HG03565 (cell line): ENCODE results near the gene ZNF442.
A peak's percentile ranks its signal among the peaks of the same experiment; 100 is the strongest.
"Not testable (repeated sequence)": the region's sequence is repeated elsewhere in the genome, so short reads cannot be mapped to it uniquely, and the experiment has no call there.

Experiments
- ATAC-seq: cut with Tn5 transposase; IDR thresholded peaks from one replicate; pipeline ENCODE4 v1.9.1; 2021; ENCODE audit warnings: mild to moderate bottlenecking, moderate library complexity; ENCODE audit not compliant: unreplicated experiment

ZNF442 gene

DNA sequence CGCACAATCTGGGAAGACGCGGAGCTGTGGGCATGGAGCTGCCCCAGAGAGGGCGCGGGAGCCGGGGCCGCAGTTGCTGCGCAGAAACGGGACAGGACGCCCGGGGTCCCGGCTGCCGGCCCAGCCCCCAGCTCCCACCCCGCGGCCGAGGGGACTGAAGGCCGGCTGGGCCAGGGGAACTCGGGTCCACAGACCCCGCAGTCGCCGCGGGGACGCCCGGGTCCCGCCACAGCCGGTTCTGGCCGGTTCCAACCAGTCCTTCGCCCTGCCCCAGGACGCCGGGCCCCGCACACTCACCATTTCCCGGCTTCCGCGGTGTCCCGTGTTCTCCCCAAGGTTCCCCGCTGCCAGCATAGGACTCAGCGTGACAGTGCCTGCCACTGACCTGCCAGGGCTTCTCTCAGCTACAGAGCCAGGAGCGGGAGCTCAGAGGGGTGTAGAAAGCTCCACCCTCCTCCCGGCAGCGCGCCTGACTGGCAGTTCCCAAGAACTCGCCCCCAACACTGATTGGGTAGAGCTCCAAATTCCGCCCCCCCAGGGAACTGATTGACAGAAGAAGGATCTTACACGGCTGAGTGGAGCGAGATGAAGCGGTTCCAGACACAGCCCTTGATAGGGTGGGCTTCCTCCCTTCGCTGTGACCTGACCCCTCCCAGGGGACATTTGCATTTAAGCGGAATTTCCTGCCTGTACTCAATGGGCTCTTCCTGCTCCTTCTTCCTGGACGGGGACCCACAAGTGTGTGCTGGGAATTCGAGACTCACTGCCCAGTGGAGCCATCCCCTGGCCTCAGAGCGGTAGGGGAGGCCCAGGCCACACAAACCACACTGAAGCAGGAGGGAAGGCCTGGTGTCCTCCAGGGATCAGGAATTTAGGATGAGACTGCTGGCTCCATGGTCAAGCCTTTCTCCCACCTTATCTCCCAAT lies at the start of gene ZNF442:
Gene ZNF442 (minus strand): TSS at position 448 of the 927 bp plus-strand sequence. CDS start 2,052 bp downstream, outside the sequence.
- peak; percentile 79 for ATAC-seq

DNA sequence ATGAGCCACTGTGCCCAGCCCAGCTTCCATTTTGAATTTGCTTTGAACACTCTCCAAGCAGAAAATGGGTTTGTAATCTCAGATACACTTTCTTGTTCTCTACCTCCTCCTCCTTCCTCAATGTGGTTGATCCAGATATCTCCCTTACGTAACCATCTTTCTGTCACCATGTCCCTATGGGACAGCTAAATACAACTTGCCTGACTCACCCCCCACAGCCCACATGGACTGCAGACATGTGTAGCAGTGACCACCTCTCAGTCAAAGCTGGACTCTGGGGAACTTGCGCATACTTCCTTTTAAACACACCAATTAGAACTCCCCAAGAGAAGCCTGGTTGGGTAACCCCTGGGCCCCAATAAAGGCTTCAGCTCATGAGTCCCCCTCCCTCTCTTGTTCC lies 46.4 kb upstream of the ZNF442 start:
- no peak for ATAC-seq

DNA sequence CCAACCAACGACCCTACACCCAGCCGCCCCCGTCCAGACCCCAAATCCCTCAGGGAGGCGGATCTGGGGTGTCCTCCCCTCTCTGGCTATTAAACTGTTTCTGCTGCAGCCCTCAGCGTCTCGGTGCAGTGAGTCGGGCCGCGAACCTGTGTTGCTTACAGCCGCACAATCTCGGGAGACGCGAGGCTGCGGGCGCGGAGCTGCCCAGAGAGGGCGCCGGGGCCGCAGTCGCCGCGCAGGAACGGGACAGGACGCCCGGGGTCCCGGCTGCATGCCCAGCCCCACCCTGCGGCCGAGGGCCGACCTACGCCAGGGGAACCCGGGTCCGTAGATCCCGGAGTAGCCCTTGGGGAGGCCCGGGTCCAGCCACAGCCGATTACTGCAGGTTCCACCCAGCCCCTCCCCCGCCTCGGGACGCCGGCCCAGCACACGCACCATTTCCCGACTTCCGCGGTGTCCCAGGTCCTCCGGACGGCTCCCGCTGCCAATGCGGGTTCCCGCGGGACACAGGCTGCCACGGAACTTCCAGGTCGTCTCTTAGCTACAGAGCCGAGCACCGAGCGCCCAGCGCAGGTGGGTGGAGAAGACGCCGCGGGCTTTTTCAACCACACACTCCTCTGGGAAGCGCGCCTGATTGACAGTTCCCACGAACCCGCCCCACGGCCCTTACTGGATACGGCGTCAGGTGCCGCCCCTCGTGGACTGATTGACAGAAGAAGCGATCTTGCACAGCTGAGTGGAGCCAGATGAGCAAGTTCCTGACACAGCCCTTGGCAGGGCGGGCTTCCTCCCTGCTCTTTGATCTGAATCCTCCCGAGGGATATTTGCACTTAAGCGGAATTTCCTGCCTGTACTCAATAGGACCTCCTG lies 35.4 kb upstream of the ZNF442 start, which contains the start of gene ZNF799:
Gene ZNF799 (minus strand): TSS at position 639 of the 870 bp plus-strand sequence. CDS start 201 bp downstream, at position 438.
- peak; percentile 88 for ATAC-seq

DNA sequence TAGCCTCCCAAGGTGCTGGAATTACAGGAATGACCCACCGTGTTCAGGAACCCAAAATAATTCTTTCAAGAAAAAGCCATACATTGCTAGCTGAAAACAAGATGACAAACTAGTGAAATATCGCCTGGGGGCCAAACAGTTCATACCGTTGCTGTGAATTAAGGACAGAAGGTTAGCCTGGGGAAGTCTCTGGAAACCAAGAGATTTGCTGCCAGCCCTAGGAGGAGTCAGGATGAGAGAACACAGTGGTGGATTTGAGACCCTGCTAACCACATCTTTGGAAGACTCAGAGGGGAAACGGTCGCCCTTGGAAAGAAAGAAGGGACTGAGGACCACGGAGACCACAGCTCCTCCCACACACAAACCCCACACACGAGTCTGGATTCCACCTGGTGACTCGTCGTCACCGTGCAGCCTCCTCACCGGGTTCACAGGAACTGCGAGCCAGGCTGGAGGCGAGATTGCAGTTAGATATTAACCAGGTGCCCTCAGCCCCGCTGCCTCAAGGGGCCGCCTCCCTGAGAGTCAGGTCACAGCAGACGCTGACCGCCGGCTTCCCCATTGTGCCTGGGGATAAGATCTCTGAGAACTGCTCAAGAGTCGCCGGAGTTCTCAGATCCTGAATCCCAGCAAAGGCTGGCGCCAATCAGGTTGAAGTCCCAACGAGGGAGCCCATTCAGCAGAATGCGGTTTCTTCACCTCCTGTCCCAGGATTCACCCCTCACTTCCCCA lies 34.6 kb upstream of the ZNF442 start:
- ATAC-seq = not testable (repeated sequence)

DNA sequence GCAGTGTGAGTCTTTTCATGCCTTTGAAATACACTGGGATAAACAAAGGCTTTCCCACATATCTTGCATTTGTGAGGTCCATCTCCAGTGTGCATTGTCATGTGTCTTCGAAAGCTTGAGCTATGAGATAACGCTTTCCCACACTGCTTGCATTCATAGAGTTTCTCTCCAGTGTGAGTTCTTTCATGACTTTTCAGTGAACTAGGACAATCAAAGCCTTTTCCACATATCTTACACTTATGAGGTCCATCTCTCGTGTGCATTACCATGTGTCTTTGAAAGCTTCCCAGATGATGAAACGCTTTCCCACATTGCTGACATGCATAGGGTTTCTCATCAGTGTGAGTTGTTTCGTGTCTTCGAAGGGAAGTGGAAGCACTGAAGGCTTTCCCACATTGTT lies 25.7 kb upstream of the ZNF442 start:
- not testable (repeated sequence) for ATAC-seq

DNA sequence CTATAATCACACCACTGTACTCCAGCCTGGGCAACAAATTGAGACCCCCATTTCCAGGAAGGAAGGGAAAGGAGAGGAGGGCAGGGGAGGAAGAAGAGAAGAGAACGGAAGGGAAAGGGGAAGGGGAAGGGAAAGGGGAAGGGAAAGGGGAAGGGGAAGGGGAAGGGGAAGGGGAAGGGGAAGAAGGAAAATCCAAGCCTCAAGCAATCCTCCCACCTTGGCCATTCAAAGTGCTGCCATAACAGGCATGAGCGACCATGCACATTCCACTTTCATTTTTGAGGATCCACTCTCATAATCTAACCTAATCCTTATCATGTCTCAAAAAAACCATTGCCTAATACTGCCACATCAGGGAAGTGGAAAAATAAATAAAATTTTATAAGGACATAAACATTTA lies 20.9 kb upstream of the ZNF442 start:
- not testable (repeated sequence) for ATAC-seq

DNA sequence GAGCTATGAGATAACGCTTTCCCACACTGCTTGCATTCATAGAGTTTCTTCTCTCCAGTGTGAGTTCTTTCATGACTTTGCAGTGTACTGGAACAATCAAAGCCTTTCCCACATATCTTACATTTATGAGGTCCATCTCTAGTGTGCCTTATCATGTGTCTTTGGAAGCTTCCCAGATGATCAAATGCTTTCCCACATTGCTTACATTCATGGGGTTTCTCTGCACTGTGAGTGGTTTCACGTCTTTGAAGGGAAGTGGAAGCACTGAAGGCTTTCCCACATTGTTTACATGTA lies 14.9 kb upstream of the ZNF442 start:
- no peak for ATAC-seq

DNA sequence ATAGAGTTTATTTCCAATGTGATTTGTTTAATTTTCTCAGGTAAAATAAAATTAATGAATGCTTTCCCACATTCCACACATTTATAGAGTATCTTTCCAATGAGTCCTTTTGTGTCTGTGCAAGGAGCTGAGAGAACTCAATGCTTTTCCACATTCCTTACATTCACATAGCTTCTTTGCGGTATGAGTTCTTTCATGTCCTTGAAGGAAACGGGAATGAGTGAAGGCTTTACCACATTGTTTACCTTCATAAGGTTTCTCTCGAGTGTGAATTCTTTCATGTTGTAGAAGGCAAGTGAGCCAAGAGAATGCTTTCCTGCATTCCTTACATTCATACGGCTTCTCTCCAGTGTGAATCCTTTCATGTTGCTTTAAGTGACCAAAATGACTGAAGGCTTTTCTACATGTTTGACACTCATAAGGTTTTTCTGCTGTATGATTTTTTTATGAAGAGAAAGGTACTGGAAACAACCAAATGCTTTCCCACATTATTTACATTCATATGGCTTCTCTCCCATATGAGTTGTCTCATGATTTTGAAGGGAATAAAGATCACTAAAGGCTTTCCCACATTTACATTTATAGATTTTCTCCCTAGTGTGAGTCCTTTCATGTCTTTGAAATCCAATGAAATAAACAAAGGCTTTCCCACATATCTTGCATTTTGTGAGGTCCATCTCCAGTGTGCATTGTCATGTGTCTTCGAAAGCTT lies 14.4 kb upstream of the ZNF442 start:
- no peak for ATAC-seq

DNA sequence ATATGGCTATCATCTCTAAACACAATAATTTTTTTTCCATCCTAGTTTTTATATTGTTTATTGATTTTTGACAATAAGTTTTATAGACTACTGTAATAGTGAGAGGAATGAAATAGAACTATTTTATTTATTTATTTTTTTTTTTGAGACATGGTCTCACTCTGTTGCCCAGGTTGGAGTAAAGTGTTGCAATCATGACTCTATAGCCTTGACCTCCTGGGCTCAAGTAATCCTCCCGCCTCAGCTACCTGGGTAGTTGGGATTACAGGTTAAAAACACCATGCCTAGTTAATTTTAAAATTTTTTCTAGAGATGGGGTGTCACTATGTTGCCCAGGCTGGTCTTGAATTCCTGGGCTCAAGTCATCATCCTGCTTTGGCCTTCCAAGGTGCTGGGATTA lies 8.5 kb upstream of the ZNF442 start:
- no peak for ATAC-seq

DNA sequence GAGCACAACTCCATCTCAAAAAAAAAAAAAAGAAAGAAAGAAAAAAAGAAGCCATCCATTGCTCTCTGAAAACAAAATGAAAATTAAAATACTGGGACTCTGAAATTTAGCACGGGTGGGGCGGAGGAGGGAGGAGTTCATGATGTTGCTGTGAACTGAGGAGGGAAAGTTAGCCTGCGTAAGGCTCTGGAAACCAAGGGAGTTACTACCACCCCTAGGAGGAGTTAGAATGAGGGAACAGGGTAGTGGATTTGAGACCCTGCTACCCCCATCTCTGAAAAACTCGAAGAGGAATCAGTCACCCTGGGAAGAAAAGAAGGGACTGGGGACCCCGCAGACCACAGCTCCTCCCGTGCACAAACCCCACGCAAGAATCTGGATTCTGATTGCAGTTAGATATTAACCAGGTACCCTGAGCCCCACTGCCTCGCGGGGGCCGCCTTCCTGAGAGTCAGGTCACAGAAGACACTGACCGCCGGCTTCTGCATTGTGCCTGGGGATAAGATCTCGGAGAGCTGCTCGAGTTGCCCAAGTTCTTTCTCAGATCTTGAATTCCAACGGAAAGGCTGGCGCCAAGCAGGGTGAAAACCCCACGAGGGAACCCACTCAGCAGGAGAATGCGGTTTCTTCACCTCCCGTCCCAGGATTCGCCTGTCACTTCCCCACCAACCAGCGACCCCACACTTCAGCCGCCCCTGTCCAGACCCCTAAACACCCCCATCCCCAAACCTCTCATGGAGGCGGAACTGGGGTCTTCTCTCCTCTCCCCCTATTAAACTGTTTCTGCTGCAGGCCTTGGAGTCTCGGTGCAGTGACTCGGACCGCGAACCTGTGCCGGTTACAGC lies 870 bp downstream of the ZNF442 start:
- ATAC-seq = no peak

DNA sequence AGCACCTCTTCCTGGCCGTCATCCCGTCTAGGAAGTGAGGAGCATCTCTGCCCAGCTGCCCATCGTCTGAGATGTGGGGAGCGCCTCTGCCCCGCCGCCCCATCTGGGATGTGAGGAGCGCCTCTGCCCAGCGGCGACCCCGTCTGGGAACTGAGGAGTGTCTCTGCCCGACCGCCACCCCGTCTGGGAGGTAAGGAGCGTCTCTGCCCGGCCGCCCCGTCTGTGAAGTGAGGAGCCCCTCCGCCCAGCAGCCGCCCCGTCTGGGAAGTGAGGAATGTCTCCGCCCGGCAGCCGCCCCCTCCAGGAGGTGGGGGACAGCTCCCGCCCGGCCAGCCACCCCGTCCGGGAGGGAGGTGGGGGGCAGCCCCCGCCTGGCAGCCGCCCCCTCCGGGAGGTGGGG lies 3.2 kb downstream of the ZNF442 start:
- ATAC-seq = not testable (repeated sequence)

DNA sequence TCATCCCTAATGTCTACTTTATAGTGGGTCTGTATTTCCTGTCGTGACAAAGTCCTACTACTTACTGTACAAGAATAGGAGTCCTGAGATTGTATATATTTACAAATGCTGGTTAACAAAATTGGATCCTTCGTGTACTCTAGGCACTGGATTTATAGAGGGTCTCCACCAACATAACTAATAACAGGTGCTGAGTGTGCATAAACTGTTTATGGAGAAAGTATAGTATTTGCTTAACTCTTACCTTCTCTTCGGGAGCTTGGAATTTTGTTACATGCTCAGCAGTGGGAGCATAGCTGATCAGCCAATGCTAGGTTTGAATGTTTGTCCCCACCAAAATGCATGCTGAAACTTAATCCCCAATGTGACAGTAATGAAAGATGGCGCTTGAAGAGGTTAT lies 12.1 kb downstream of the ZNF442 start:
- no peak for ATAC-seq

DNA sequence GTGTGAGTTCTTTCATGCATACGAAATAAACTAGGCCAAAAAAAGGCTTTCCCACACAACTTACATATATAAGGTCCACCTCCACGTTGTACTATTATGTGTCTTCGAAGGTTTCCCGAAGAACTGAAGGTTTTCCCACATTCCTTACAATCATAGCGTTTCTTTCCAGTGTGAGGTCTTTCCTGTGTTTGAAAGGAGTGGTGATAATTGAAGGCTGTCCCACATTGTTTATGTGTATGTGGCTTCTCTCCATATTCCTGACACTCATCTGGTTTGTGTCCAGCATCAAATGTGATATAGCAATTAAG lies 14.6 kb downstream of the ZNF442 start:
- ATAC-seq = no peak

DNA sequence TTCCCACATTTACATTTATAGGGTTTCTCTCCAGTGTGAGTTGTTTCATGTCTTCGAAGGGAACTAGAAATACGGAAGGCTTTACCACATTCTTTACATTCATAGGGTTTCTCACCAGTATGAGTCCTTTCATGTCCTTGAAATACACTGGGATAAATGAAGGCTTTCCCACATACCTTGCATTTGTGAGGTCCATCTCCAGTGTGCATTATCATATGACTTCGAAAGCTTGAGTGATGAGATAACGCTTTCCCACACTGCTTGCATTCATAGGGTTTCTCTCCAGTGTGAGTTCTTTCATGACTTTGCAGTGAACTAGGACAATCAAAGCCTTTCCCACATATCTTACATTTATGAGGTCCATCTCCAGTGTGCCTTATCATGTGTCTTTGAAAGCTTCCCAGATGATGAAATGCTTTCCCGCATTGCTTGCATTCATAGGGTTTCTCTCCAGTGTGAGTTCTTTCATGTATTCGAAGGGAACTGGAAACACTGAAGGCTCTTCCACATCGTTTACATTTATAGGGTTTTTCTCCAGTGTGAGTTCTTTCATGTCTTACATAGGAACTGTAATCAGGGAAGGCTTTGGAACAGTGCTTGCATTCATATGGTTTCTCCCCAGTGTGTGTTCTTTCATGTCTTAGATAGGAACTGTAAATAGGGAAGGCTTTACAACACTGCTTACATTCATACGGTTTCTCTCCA lies 15.1 kb downstream of the ZNF442 start:
- ATAC-seq = no peak

DNA sequence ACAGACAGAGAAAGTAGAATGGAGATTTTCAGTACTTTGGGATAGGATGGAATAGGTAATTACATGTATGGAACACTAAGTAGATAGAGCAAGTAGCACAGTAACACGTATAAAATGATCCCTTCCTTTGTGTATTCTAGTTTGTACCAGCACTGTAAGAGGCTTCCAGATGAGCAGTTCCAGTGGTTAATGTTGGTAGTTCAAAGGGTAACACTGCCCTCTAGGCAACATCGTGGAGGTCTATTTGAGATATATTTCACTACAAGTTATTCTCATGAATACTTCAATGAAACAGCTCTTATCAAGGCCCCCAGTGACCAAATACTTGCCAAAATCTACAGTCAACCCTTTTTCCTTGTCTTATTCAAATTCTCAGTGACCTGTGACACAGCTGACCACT lies 18.6 kb downstream of the ZNF442 start:
- ATAC-seq = no peak

DNA sequence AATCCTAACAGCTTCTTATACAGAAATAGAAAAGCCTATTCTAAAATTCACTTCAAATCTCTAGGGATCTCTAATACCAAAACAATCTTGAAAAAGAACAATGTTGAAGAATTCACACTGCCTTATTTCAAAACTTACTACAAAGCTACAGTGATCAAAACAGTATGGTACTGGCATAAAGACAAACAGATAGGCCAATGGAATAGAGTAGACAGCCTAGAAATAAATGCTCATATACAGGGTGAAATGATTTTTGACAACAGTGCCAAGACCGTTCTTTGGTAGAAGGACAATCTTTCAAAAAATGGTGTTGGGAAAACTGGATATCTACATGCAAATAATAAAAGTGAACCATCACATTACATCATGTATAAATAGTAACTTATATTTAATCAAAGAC lies 20.3 kb downstream of the ZNF442 start:
- ATAC-seq = no peak

DNA sequence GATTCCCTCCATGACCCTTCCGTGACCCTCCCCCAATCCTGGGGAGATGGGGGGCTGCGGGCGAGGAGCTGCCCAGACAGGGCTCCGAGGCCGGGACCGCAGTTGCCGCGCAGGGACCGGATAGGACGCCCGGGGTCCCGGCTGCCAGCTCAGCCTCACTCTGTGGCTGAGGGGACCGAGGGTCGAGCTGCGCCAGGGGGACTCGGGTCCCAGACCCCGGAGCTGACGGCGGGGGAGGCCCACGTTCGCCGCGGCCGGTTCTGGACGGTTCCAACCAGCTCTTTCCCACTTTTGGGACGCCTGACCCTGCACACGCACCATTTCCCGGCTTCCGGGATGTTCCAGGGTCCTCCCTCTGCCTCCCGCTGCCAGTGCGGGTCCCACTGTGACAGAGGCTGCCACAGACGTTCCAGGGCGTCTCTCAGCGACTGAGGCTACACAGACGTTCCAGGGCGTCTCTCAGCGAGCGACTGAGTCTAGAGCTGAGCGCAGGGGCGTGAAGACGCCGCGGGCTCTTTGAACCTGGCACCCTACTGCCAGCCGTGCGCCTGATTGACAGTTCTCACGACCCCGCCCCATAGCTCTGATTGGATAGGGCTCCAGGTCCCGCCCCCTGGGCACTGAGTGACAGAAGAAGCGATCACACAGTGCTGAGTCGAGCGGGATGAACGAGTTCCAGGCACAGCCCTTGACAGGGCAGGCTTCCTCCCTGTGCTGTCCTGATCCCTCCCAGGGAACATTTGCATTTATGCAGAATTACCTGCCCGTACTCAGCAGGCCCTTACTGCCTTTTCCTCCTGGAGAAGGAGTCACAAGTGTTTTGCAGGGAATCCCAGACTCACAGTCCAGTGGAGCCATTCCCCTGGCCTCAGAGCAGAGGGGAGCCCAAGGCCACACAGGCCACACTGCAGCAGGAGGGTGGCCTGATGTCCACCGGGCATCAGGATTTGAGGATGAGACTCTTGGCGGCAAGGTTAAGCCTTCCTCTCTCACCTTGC lies 32.0 kb downstream of the ZNF442 start, which contains the start of gene ZNF563:
Gene ZNF563 (minus strand): TSS at position 472 of the 998 bp plus-strand sequence. CDS start 151 bp downstream, at position 321.
- peak; percentile 66 for ATAC-seq
